Parathyroid adenoma (tissue), 2 donors: ENCODE measurements around the gene SH3RF2.

ENCODE experiments used
- H2AFZ ChIP-seq: fragments of 300-600 bp; sonication (generic); one replicate; pipeline ENCODE4 v1.7.0; 2017; ENCODE audit warnings: antibody characterized with exemption, mild to moderate bottlenecking
- H3K27ac ChIP-seq: fragments of 300-600 bp; sonication (generic); one replicate; pipeline ENCODE4 v1.7.0; 2017
- H3K27me3 ChIP-seq: fragments of 300-600 bp; sonication (generic); one replicate; pipeline ENCODE4 v1.7.0; 2017; ENCODE audit warnings: low read length; ENCODE audit not compliant: control insufficient read depth, insufficient read depth
- H3K36me3 ChIP-seq: fragments of 300-600 bp; sonication (generic); one replicate; pipeline ENCODE4 v1.7.0; 2017; ENCODE audit warnings: low read length; ENCODE audit not compliant: control insufficient read depth, insufficient read depth
- H3K4me1 ChIP-seq: fragments of 300-600 bp; sonication (generic); one replicate; pipeline ENCODE4 v1.7.0; 2017; ENCODE audit warnings: control low read depth
- H3K4me2 ChIP-seq: fragments of 300-600 bp; sonication (generic); one replicate; pipeline ENCODE4 v1.7.0; 2017; ENCODE audit warnings: low read length
- H3K4me3 ChIP-seq: fragments of 300-600 bp; sonication (generic); one replicate; pipeline ENCODE4 v1.7.0; 2017; ENCODE audit warnings: low read depth, low read length
- H3K79me2 ChIP-seq: fragments of 300-600 bp; sonication (generic); one replicate; pipeline ENCODE4 v1.7.0; 2017; ENCODE audit warnings: control low read depth
- H3K9ac ChIP-seq: fragments of 300-600 bp; sonication (generic); one replicate; pipeline ENCODE4 v1.7.0; 2017; ENCODE audit warnings: mild to moderate bottlenecking
- H3K9me3 ChIP-seq: fragments of 300-600 bp; sonication (generic); one replicate; pipeline ENCODE4 v1.7.0; 2017; ENCODE audit warnings: low read length; ENCODE audit not compliant: control insufficient read depth
- CTCF ChIP-seq: fragments of 300-600 bp; sonication (generic); IDR thresholded peaks from one replicate; pipeline ENCODE4 v1.7.0; 2017; ENCODE audit warnings: antibody characterized with exemption, mild to moderate bottlenecking
- donor health status: primary hyperparathyroidism.

Gene SH3RF2

GRCh38 chr5:145906401-145906800 is 30.0 kb upstream of the SH3RF2 start:
- H3K27ac ChIP-seq = no peak overlapping the region
- H3K27me3 ChIP-seq = no peaks in the 10 kb centered on the region
- H3K79me2 ChIP-seq = no peaks in the 10 kb centered on the region
- no peaks in the 10 kb centered on the region for H3K4me1 ChIP-seq
- no peak overlapping the region for H3K4me2 ChIP-seq
- no peak for TF ChIP-seq CTCF
- H3K36me3 ChIP-seq = no peaks in the 10 kb centered on the region
- H3K9ac ChIP-seq = no peak overlapping the region
- H2AFZ ChIP-seq = no peak overlapping the region
- no peaks in the 10 kb centered on the region for H3K9me3 ChIP-seq
- no peak overlapping the region for H3K4me3 ChIP-seq

GRCh38 chr5:145908206-145908960 is 28.0 kb upstream of the SH3RF2 start:
- H3K9me3 ChIP-seq = no peaks in the 10 kb centered on the region
- H3K9ac ChIP-seq = no peak overlapping the region
- H3K79me2 ChIP-seq = no peaks in the 10 kb centered on the region
- no peaks in the 10 kb centered on the region for H3K27me3 ChIP-seq
- H3K4me3 ChIP-seq = no peak overlapping the region
- H3K27ac ChIP-seq = no peak overlapping the region
- no peaks in the 10 kb centered on the region for H3K4me1 ChIP-seq
- no peak for TF ChIP-seq CTCF
- H2AFZ ChIP-seq = no peak overlapping the region
- no peaks in the 10 kb centered on the region for H3K36me3 ChIP-seq
- no peak overlapping the region for H3K4me2 ChIP-seq

- TF ChIP-seq CTCF = no peak
- no peak overlapping the region for H3K4me3 ChIP-seq
- no peaks in the 10 kb centered on the region for H3K79me2 ChIP-seq
- H3K36me3 ChIP-seq = no peaks in the 10 kb centered on the region
- no peak overlapping the region for H3K9ac ChIP-seq
- no peak overlapping the region for H3K27ac ChIP-seq
- H2AFZ ChIP-seq = no peak overlapping the region
- no peak overlapping the region for H3K4me2 ChIP-seq
- H3K27me3 ChIP-seq = no peaks in the 10 kb centered on the region
- no peaks in the 10 kb centered on the region for H3K9me3 ChIP-seq
- no peaks in the 10 kb centered on the region for H3K4me1 ChIP-seq
Measured at GRCh38 chr5:145911164-145911563, 25.2 kb upstream of the SH3RF2 start.

GRCh38 chr5:145912019-145912418 is 24.4 kb upstream of the SH3RF2 start:
- Histone ChIP-seq H3K4me2 (no peak overlapping the region), H3K9ac (no peak overlapping the region), H3K4me1 (no peaks in the 10 kb centered on the region), H3K27me3 (no peaks in the 10 kb centered on the region), H3K9me3 (no peaks in the 10 kb centered on the region), H3K36me3 (no peaks in the 10 kb centered on the region), H3K27ac (no peak overlapping the region), H3K4me3 (no peak overlapping the region), H2AFZ (no peak overlapping the region), H3K79me2 (no peaks in the 10 kb centered on the region)
- no peak for TF ChIP-seq CTCF

GRCh38 chr5:145912594-145912993 is 23.8 kb upstream of the SH3RF2 start:
- no peaks in the 10 kb centered on the region for H3K9me3 ChIP-seq
- no peak overlapping the region for H3K27ac ChIP-seq
- TF ChIP-seq CTCF = no peak
- no peak overlapping the region for H3K4me2 ChIP-seq
- no peak overlapping the region for H3K9ac ChIP-seq
- H3K27me3 ChIP-seq = no peaks in the 10 kb centered on the region
- no peaks in the 10 kb centered on the region for H3K4me1 ChIP-seq
- H3K36me3 ChIP-seq = no peaks in the 10 kb centered on the region
- H2AFZ ChIP-seq = no peak overlapping the region
- no peak overlapping the region for H3K4me3 ChIP-seq
- no peaks in the 10 kb centered on the region for H3K79me2 ChIP-seq
